B cell (primary cell): ENCODE data around the gene PLCD3. TPM values are rescaled to one million over a fixed set of nuclear protein-coding genes. Genes with fewer than 3 reads are reported as not detected.

Experiments
- ATAC-seq: fragments of 200-7000 bp; cut with Tn5 transposase; one replicate; pipeline ENCODE4 v1.10.0; 2021; ENCODE audit warnings: low read depth, mild to moderate bottlenecking, moderate number of reproducible peaks, moderate library complexity
- CTCF ChIA-PET: fragments of 350-600 bp; sonication (Branson Sonifier 250); formaldehyde crosslinking; loops from one replicate; lab custom pipeline; 2021; ENCODE audit warnings: antibody characterized with exemption, inconsistent platforms; lab: Charles Lee
- POLR2A ChIA-PET: fragments of 350-600 bp; sonication (Branson Sonifier 250); formaldehyde crosslinking; loops from one replicate; lab custom pipeline; 2021; ENCODE audit warnings: antibody characterized with exemption; lab: Charles Lee
- DNase-seq: peaks from one replicate; pipeline ENCODE4 v3.0.0; 2013
- H2AFZ ChIP-seq: 2 replicates; pipeline ENCODE4 v1.6.1; 2012; ENCODE audit warnings: mild to moderate bottlenecking, low read depth, low read length; ENCODE audit not compliant: insufficient read depth, poor library complexity, severe bottlenecking
- H3K27ac ChIP-seq, 2 donors: 1 replicate in 1 of 2; 2 replicates in 1 of 2; pipeline ENCODE4 v1.5.1; 2012 to 2013; ENCODE audit warnings: low read length in 2 of 2, mild to moderate bottlenecking in 2 of 2, moderate library complexity in 1 of 2
- H3K27me3 ChIP-seq, 4 experiments: fragments of 200-600 bp in 1 of 4; sonication (generic) in 1 of 4; replicated peaks in 1 of 4; 1 replicate in 2 of 4; 2 replicates in 2 of 4; pipeline versions ENCODE4 v1.6.1 to v1.7.0; 2013 to 2016; ENCODE audit warnings: low read length in 3 of 4, mild to moderate bottlenecking in 2 of 4, mixed read lengths in 1 of 4, moderate library complexity in 1 of 4; ENCODE audit not compliant: insufficient read depth in 4 of 4, control insufficient read depth in 3 of 4; ENCODE audit errors: control extremely low read depth in 1 of 4
- H3K36me3 ChIP-seq, 2 experiments: replicated peaks in 1 of 2; 1 replicate in 1 of 2; 2 replicates in 1 of 2; pipeline versions ENCODE4 v1.6.1 to v1.7.1; 2013; ENCODE audit warnings: low read length in 1 of 2; ENCODE audit not compliant: insufficient read depth in 2 of 2, control insufficient read depth in 1 of 2; ENCODE audit errors: control extremely low read depth in 1 of 2, extremely low read depth in 1 of 2
- H3K4me1 ChIP-seq, 2 donors: fragments of 200-600 bp in 1 of 2; sonication (generic) in 1 of 2; 1 replicate in 1 of 2; 2 replicates in 1 of 2; pipeline versions ENCODE4 v1.5.1 to v1.6.1; 2013 to 2017; ENCODE audit warnings: low read length in 2 of 2; ENCODE audit not compliant: control insufficient read depth in 2 of 2, insufficient read depth in 2 of 2
- H3K4me2 ChIP-seq: replicated peaks from 2 replicates; pipeline ENCODE3; 2012; ENCODE audit warnings: mild to moderate bottlenecking, low read depth, low read length; ENCODE audit not compliant: poor library complexity, severe bottlenecking
- H3K4me3 ChIP-seq, 5 experiments: fragments of 200-600 bp in 1 of 5; sonication (generic) in 1 of 5; 1 replicate in 3 of 5; 2 replicates in 2 of 5; pipeline versions ENCODE4 v1.5.1 to v1.7.0; 2011 to 2016; ENCODE audit warnings: low read length in 4 of 5, mild to moderate bottlenecking in 4 of 5, low read depth in 2 of 5, control low read depth in 1 of 5, moderate library complexity in 1 of 5; ENCODE audit not compliant: insufficient read depth in 1 of 5; ENCODE audit errors: control extremely low read depth in 1 of 5, extremely low read depth in 1 of 5
- H3K79me2 ChIP-seq: fragments of 200-600 bp; sonication (generic); one replicate; pipeline ENCODE4 v1.6.0; 2016; ENCODE audit warnings: low read length; ENCODE audit not compliant: control insufficient read depth, insufficient read depth
- H3K9ac ChIP-seq: fragments of 200-600 bp; sonication (generic); 2 replicates; pipeline ENCODE4 v1.6.1; 2017; ENCODE audit warnings: mild to moderate bottlenecking, low read length, moderate library complexity
- H3K9me3 ChIP-seq, 3 donors: one replicate each; pipeline versions ENCODE4 v1.6.1 to v1.7.1; 2013; ENCODE audit warnings: low read length in 2 of 3; ENCODE audit not compliant: control insufficient read depth in 2 of 3, insufficient read depth in 1 of 3; ENCODE audit errors: control extremely low read depth in 1 of 3
- H4K20me1 ChIP-seq: 2 replicates; pipeline ENCODE4 v1.6.0; 2012; ENCODE audit warnings: mild to moderate bottlenecking, low read length; ENCODE audit not compliant: insufficient read depth, control insufficient read depth, poor library complexity, severe bottlenecking
- H3K27ac Mint-ChIP-seq: one replicate; pipeline ENCODE4 v1.8.0; 2021; ENCODE audit warnings: mixed read lengths
- H3K27me3 Mint-ChIP-seq: one replicate; pipeline ENCODE4 v1.8.0; 2021; ENCODE audit warnings: mixed read lengths
- H3K4me1 Mint-ChIP-seq: one replicate; pipeline ENCODE4 v1.8.0; 2021; ENCODE audit warnings: mixed read lengths
- H3K4me3 Mint-ChIP-seq: one replicate; pipeline ENCODE4 v1.8.0; 2021; ENCODE audit warnings: mixed read lengths
- H3K9me3 Mint-ChIP-seq: one replicate; pipeline ENCODE4 v1.8.0; 2022; ENCODE audit warnings: mixed read lengths; ENCODE audit not compliant: insufficient read depth
- EZH2 ChIP-seq: IDR thresholded peaks from 2 replicates; pipeline ENCODE4 v1.6.1; 2012; ENCODE audit warnings: borderline replicate concordance, low read depth, mild to moderate bottlenecking, moderate library complexity, low read length; ENCODE audit not compliant: insufficient read depth, poor library complexity, severe bottlenecking
- WGBS: methylation state at CpG from one replicate; pipeline ENCODE4 v1.1.5; 2013; ENCODE audit warnings: missing lambda C conversion rate; ENCODE audit not compliant: insufficient coverage; 5-methylcytosine and 5-hydroxymethylcytosine counted together
- intact Hi-C: fragments of 100-400 bp; cut with micrococcal nuclease; formaldehyde crosslinking; loops from one replicate; pipeline ENCODE4 v1.10.0; 2022
- polyA plus RNA-seq: library from polyadenylated mRNA; depleted of rRNA; stranded (reverse); fragments of >200 nt; gene quantifications from 2 replicates; pipeline ENCODE4 v1.2.3, GENCODE V29; 2012
- total RNA-seq, 2 donors: library from RNA; stranded (reverse); fragments of 120-200 nt in 1 of 2; gene quantifications; 1 replicate in 1 of 2; 2 replicates in 1 of 2; pipeline versions ENCODE4 v1.2.3 to v1.2.4, GENCODE V29; 2013 to 2022
- TF ChIP-seq, protein P1 (sequence below): fragments of 200-600 bp; IDR thresholded peaks from one replicate; pipeline ENCODE4 v1.8.0; 2022; ENCODE audit warnings: antibody characterized with exemption, mild to moderate bottlenecking

PLCD3 gene
- total and polyA plus RNA-seq, 2 donors (not counting 1 experiment from before 2014, with no cell fraction given): 0.54 to 2.2 TPM

DNA sequence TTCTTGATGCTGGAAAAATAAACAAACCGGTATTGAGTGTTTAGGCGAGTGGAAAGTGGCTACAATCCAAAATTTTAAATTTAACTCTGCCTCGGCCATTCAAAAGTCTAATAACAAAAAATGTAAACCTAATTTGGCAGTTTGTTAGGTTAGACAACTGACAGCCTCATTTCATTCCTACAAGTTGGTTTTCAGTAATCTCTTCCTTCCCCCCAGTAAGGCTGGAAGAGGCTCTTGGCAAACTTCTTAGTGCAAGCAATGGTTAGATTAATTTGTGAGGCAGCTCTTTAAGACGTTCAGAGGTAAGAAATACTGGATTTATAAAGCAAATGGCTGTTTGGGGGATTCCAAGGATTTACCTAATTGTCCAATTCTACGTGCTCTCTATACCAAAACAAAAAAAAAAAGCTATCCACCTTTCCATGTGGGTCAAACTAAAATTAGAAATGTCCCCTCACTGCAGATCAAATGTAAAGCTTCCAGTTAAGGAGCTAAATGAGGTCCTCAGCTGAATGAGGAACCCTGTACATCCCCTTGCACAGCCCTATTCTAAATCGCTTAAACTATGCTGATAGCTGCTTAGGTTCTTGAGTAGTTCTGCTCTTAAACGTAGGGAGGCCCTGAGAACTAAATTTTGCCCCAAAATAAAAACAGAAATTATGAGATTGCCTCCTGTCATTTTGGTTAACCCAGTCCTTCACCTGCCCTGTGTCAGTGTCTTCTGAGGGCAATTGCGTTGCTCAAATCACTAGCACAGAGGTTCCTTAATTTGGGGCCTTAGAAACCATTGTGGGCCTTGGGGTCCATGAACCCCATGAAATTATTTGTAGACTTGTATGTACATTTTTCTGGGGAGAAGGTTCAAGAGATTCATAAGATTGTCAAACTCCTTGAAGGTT, 18.8 kb upstream of the PLCD3 start:
- H3K4me1 Mint-ChIP-seq: peaks cover 51% of the 10 kb centered on the region
- DNase-seq: peak; percentile 54
- Histone ChIP-seq H4K20me1 (peaks cover 29% of the 10 kb centered on the region), H3K4me1 (peaks cover 30 to 49% of the 10 kb centered on the region in 2 donors), H2AFZ (no peak overlapping the region), H3K9me3 (no peaks in the 10 kb centered on the region), H3K27ac (peak overlapping the region; percentile 18 to 64), H3K36me3 (peaks cover 0 to 5% of the 10 kb centered on the region in 2 experiments), H3K4me2 (peak overlapping the region; percentile 93), H3K4me3 (peak overlapping the region in 1 of 5 experiments; percentile 11), H3K79me2 (peaks cover 70% of the 10 kb centered on the region), H3K27me3 (no peaks in the 10 kb centered on the region), H3K9ac (no peak overlapping the region)
- ChIA-PET CTCF (interaction anchor here (0.7 to 7.5 kb wide), 14 partner anchors 11 to 253 kb away, joined by 3 to 242 read pairs (median 15); partner anchors contain the start of genes ACBD4, FMNL1, HEXIM2 and PLCD3), POLR2A (interaction anchor here (0.7 to 6.6 kb wide), 7 partner anchors 8 to 929 kb away, joined by 3 to 246 read pairs (median 4); partner anchors contain the start of genes ACBD4, HEXIM2 and MAP3K14)
- H3K4me3 Mint-ChIP-seq: peak overlapping the region; percentile 65
- no peak for ATAC-seq
- no peaks in the 10 kb centered on the region for H3K9me3 Mint-ChIP-seq
- H3K27me3 Mint-ChIP-seq: no peaks in the 10 kb centered on the region
- WGBS: 29% methylated on average over 3 of the region's 8 CpGs
- TF ChIP-seq, protein P1, sequence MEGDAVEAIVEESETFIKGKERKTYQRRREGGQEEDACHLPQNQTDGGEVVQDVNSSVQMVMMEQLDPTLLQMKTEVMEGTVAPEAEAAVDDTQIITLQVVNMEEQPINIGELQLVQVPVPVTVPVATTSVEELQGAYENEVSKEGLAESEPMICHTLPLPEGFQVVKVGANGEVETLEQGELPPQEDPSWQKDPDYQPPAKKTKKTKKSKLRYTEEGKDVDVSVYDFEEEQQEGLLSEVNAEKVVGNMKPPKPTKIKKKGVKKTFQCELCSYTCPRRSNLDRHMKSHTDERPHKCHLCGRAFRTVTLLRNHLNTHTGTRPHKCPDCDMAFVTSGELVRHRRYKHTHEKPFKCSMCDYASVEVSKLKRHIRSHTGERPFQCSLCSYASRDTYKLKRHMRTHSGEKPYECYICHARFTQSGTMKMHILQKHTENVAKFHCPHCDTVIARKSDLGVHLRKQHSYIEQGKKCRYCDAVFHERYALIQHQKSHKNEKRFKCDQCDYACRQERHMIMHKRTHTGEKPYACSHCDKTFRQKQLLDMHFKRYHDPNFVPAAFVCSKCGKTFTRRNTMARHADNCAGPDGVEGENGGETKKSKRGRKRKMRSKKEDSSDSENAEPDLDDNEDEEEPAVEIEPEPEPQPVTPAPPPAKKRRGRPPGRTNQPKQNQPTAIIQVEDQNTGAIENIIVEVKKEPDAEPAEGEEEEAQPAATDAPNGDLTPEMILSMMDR: no peak
- TF ChIP-seq EZH2: no peak
- H3K27ac Mint-ChIP-seq: peak overlapping the region; percentile 72
- intact Hi-C loops: no loop called here
